Muscle of leg (tissue), 11 donors: Measurements from ENCODE around the gene KCNQ2. TPM values are rescaled to one million over a fixed set of nuclear protein-coding genes. Genes with fewer than 3 reads are reported as not detected.

Source experiments
- DNase-seq: peaks from one replicate; pipeline ENCODE4 v3.0.0; 2013
- H3K27ac ChIP-seq: one replicate; pipeline ENCODE4 v1.5.1; 2013; ENCODE audit warnings: mild to moderate bottlenecking, low read length, control low read depth
- H3K27me3 ChIP-seq: one replicate; pipeline ENCODE4 v1.6.1; 2013; ENCODE audit warnings: low read length; ENCODE audit not compliant: control insufficient read depth, insufficient read depth
- H3K36me3 ChIP-seq: one replicate; pipeline ENCODE4 v1.6.1; 2013; ENCODE audit warnings: low read length; ENCODE audit not compliant: control insufficient read depth, insufficient read depth
- H3K4me1 ChIP-seq: one replicate; pipeline ENCODE4 v1.6.1; 2013; ENCODE audit warnings: low read length; ENCODE audit not compliant: control insufficient read depth, insufficient read depth
- H3K4me3 ChIP-seq: one replicate; pipeline ENCODE4 v1.5.1; 2013; ENCODE audit warnings: low read length, control low read depth
- H3K9me3 ChIP-seq: replicated peaks from 2 replicates; pipeline ENCODE4 v1.6.1; 2013; ENCODE audit warnings: low read depth, low read length; ENCODE audit not compliant: control insufficient read depth
- WGBS: methylation state at CpG from one replicate; pipeline ENCODE4 v1.1.5; 2013; ENCODE audit warnings: missing lambda C conversion rate; ENCODE audit not compliant: insufficient coverage; 5-methylcytosine and 5-hydroxymethylcytosine counted together
- polyA plus RNA-seq, 8 donors: library from polyadenylated mRNA; unstranded; fragments of 120-200 nt; gene quantifications; one replicate each; pipeline versions ENCODE4 v1.2.1 to v1.2.3, GENCODE V29; 2013; ENCODE audit warnings: inconsistent platforms in 1 of 8, low replicate concordance in 1 of 8; ENCODE audit not compliant: insufficient read length in 8 of 8, insufficient read depth in 1 of 8
- total RNA-seq: library from RNA; stranded (reverse); fragments of 120-200 nt; gene quantifications from one replicate; pipeline ENCODE4 v1.2.4, GENCODE V29; 2013

KCNQ2 gene
- total and polyA plus RNA-seq, 9 donors = 2.9 to 11.5 (median 6.7) TPM

GRCh38 chr20:63455568-63455859 lies 16.9 kb downstream of the KCNQ2 start:
- H3K4me1 ChIP-seq = peaks cover 30% of the 10 kb centered on the region
- no peak overlapping the region for H3K4me3 ChIP-seq
- H3K9me3 ChIP-seq = no peaks in the 10 kb centered on the region
- H3K27me3 ChIP-seq = peaks cover 31% of the 10 kb centered on the region
- H3K27ac ChIP-seq = no peak overlapping the region
- no peaks in the 10 kb centered on the region for H3K36me3 ChIP-seq
- 90% methylated on average over 2 of the region's 10 CpGs for WGBS
- DNase-seq = no peak

GRCh38 chr20:63454731-63455567 lies 17.5 kb downstream of the KCNQ2 start:
- H3K4me3 ChIP-seq = no peak overlapping the region

GRCh38 chr20:63452821-63453523 lies 19.5 kb downstream of the KCNQ2 start:
- H3K9me3 ChIP-seq = no peaks in the 10 kb centered on the region
- DNase-seq = peak; percentile 54
- H3K36me3 ChIP-seq = no peaks in the 10 kb centered on the region
- 20% methylated on average over 46 of the region's 46 CpGs for WGBS
- no peak overlapping the region for H3K4me3 ChIP-seq
- H3K27me3 ChIP-seq = peaks cover 34% of the 10 kb centered on the region
- H3K27ac ChIP-seq = peak overlapping the region; percentile 63
- H3K4me1 ChIP-seq = peaks cover 30% of the 10 kb centered on the region

More at GRCh38 chr20:63454731-63455567, 17.5 kb downstream of the KCNQ2 start:
- H3K27me3 ChIP-seq = peaks cover 30% of the 10 kb centered on the region
- H3K9me3 ChIP-seq = no peaks in the 10 kb centered on the region
- WGBS = 35% methylated on average over 24 of the region's 35 CpGs
- peak overlapping the region; percentile 63 for H3K27ac ChIP-seq
- peaks cover 30% of the 10 kb centered on the region for H3K4me1 ChIP-seq
- DNase-seq = peak; percentile 45
- H3K36me3 ChIP-seq = no peaks in the 10 kb centered on the region

GRCh38 chr20:63452341-63452740 lies 20.1 kb downstream of the KCNQ2 start:
- Histone ChIP-seq H3K27ac (no peak overlapping the region), H3K4me3 (no peak overlapping the region), H3K4me1 (peaks cover 30% of the 10 kb centered on the region), H3K36me3 (no peaks in the 10 kb centered on the region), H3K9me3 (no peaks in the 10 kb centered on the region), H3K27me3 (peaks cover 35% of the 10 kb centered on the region)
- WGBS = 54% methylated on average over 20 of the region's 20 CpGs
- DNase-seq = no peak

- Histone ChIP-seq H3K27me3 (peaks cover 38% of the 10 kb centered on the region), H3K9me3 (no peaks in the 10 kb centered on the region), H3K4me1 (peaks cover 30% of the 10 kb centered on the region), H3K4me3 (no peak overlapping the region), H3K36me3 (no peaks in the 10 kb centered on the region), H3K27ac (no peak overlapping the region)
- no peak for DNase-seq
- WGBS = 86% methylated on average over 16 of the region's 17 CpGs
Measured at GRCh38 chr20:63451821-63452220, 20.6 kb downstream of the KCNQ2 start.

- Histone ChIP-seq H3K9me3 (no peaks in the 10 kb centered on the region), H3K4me1 (peaks cover 36% of the 10 kb centered on the region), H3K4me3 (no peak overlapping the region), H3K36me3 (no peaks in the 10 kb centered on the region), H3K27ac (no peak overlapping the region), H3K27me3 (peaks cover 33% of the 10 kb centered on the region)
- no peak for DNase-seq
- WGBS = 68% methylated on average over 27 of the region's 30 CpGs
Measured at GRCh38 chr20:63449796-63450730, 22.4 kb downstream of the KCNQ2 start.

GRCh38 chr20:63449025-63449424 lies 23.4 kb downstream of the KCNQ2 start:
- 88% methylated on average over 5 of the region's 5 CpGs for WGBS
- H3K4me1 ChIP-seq = peaks cover 28% of the 10 kb centered on the region
- peaks cover 24% of the 10 kb centered on the region for H3K27me3 ChIP-seq
- no peaks in the 10 kb centered on the region for H3K36me3 ChIP-seq
- H3K27ac ChIP-seq = no peak overlapping the region
- no peak overlapping the region for H3K4me3 ChIP-seq
- H3K9me3 ChIP-seq = no peaks in the 10 kb centered on the region
- no peak for DNase-seq

GRCh38 chr20:63448031-63448430 lies 24.4 kb downstream of the KCNQ2 start:
- no peak for DNase-seq
- no peak overlapping the region for H3K4me3 ChIP-seq
- no peaks in the 10 kb centered on the region for H3K36me3 ChIP-seq
- no peaks in the 10 kb centered on the region for H3K9me3 ChIP-seq
- no peak overlapping the region for H3K27ac ChIP-seq
- peaks cover 15% of the 10 kb centered on the region for H3K27me3 ChIP-seq
- peaks cover 18% of the 10 kb centered on the region for H3K4me1 ChIP-seq
- 33% methylated on average over 18 of the region's 18 CpGs for WGBS

GRCh38 chr20:63447320-63447719 lies 25.1 kb downstream of the KCNQ2 start:
- no peaks in the 10 kb centered on the region for H3K9me3 ChIP-seq
- H3K27me3 ChIP-seq = peaks cover 15% of the 10 kb centered on the region
- no peak for DNase-seq
- WGBS = 57% methylated on average over 7 of the region's 16 CpGs
- H3K36me3 ChIP-seq = no peaks in the 10 kb centered on the region
- H3K27ac ChIP-seq = no peak overlapping the region
- no peak overlapping the region for H3K4me3 ChIP-seq
- peaks cover 13% of the 10 kb centered on the region for H3K4me1 ChIP-seq
